HCT116 (cell line): ENCODE measurements around the gene TCF12. TPM values are rescaled to one million over a fixed set of nuclear protein-coding genes. Genes with fewer than 3 reads are reported as not detected.

Source experiments
- ATAC-seq: fragments of 200-7000 bp; cut with Tn5 transposase; 2 replicates; pipeline ENCODE4 v1.9.1; 2020; ENCODE audit warnings: mild to moderate bottlenecking, moderate library complexity
- BruUV-seq: library from RNA; stranded (reverse); fragments of 400-500 nt; replicated peaks from 2 replicates; lab custom pipeline; 2021; lab: Mats Ljungman, UMichigan
- CTCF ChIA-PET: fragments of 300-600 bp; sonication (Branson Sonifier 250); formaldehyde crosslinking; loops from one replicate; lab custom pipeline; 2021; ENCODE audit warnings: antibody characterized with exemption; lab: Charles Lee
- POLR2A ChIA-PET: fragments of 300-600, 350-600 bp; sonication (Branson Sonifier 250); formaldehyde crosslinking; loops from one replicate; lab custom pipeline; 2021; ENCODE audit warnings: antibody characterized with exemption; lab: Charles Lee
- RAD21 ChIA-PET, 2 experiments: fragments of 300-600 bp; sonication (Branson Sonifier 250); formaldehyde crosslinking; loops; one replicate each; lab custom pipeline; 2023; ENCODE audit warnings: low total read pairs in 2 of 2; ENCODE audit not compliant: uncharacterized antibody in 2 of 2, unreplicated experiment in 2 of 2, low non-redundant PET in 1 of 2; lab: Charles Lee
- DNase-seq: peaks from one replicate; pipeline ENCODE4 v3.0.0-alpha.2; 2010; ENCODE audit warnings: low read depth, low spot score
- H2AFZ ChIP-seq: fragments of 200-600 bp; shearing (Covaris generic), sonication (generic); 2 replicates; pipeline ENCODE4 v1.6.1; 2017; ENCODE audit warnings: low read depth, mixed run types, mixed read lengths, antibody characterized with exemption, low read length; ENCODE audit not compliant: poor library complexity, severe bottlenecking
- H3K27ac ChIP-seq: 2 replicates; pipeline ENCODE4 v1.5.1; 2012; ENCODE audit warnings: low read depth, low read length
- H3K27me3 ChIP-seq: fragments of 200-600 bp; sonication (generic); 2 replicates; pipeline ENCODE4 v1.6.1; 2016; ENCODE audit warnings: mixed run types, low read length, mixed read lengths; ENCODE audit not compliant: insufficient read depth
- H3K36me3 ChIP-seq, 2 experiments: fragments of 200-500 bp in 1 of 2; fragments of 200-600 bp in 1 of 2; sonication (Bioruptor generic) in 1 of 2; sonication (generic) in 1 of 2; 2 replicates each; pipeline versions ENCODE4 v1.5.1 to v1.6.1; 2014 to 2016; ENCODE audit warnings: low read length in 2 of 2, inconsistent platforms in 1 of 2, mixed read lengths in 1 of 2, mixed run types in 1 of 2; ENCODE audit not compliant: insufficient read depth in 2 of 2, control insufficient read depth in 1 of 2
- H3K4me1 ChIP-seq, 2 experiments: fragments of 200-600 bp in 1 of 2; sonication (generic) in 1 of 2; 2 replicates each; pipeline versions ENCODE4 v1.5.1 to v1.6.1; 2012 to 2017; ENCODE audit warnings: low read length in 2 of 2, inconsistent platforms in 1 of 2, mild to moderate bottlenecking in 1 of 2, mixed read lengths in 1 of 2, mixed run types in 1 of 2, moderate library complexity in 1 of 2; ENCODE audit not compliant: insufficient read depth in 2 of 2, control insufficient read depth in 1 of 2
- H3K4me2 ChIP-seq: fragments of 200-600 bp; sonication (generic); 2 replicates; pipeline ENCODE4 v1.6.1; 2017; ENCODE audit warnings: mixed run types, low read length, mixed read lengths
- H3K4me3 ChIP-seq, 2 experiments: fragments of 200-600 bp in 1 of 2; sonication (generic) in 1 of 2; replicated peaks in 1 of 2; 2 replicates each; pipeline ENCODE4 v1.5.1; 2011 to 2016; ENCODE audit warnings: low read length in 2 of 2, control low read depth in 1 of 2, low read depth in 1 of 2, mild to moderate bottlenecking in 1 of 2, mixed read lengths in 1 of 2, mixed run types in 1 of 2
- H3K79me2 ChIP-seq: fragments of 200-600 bp; sonication (generic); 2 replicates; pipeline ENCODE4 v1.6.1; 2017; ENCODE audit warnings: mild to moderate bottlenecking, mixed run types, low read length, moderate library complexity, mixed read lengths; ENCODE audit not compliant: insufficient read depth
- H3K9ac ChIP-seq: fragments of 200-600 bp; sonication (generic); 2 replicates; pipeline ENCODE4 v1.6.1; 2016; ENCODE audit warnings: low read length, mixed read lengths
- H3K9me2 ChIP-seq: fragments of 200-600 bp; sonication (generic), shearing (Covaris generic); 2 replicates; pipeline ENCODE4 v1.6.1; 2017; ENCODE audit warnings: mixed run types, mild to moderate bottlenecking, moderate library complexity; ENCODE audit not compliant: insufficient read depth
- H3K9me3 ChIP-seq, 2 experiments: fragments of 200-500 bp in 1 of 2; fragments of 200-600 bp in 1 of 2; sonication (Bioruptor generic) in 1 of 2; sonication (generic) in 1 of 2; 2 replicates each; pipeline ENCODE4 v1.6.1; 2014 to 2017; ENCODE audit warnings: low read length in 2 of 2, mixed read lengths in 2 of 2, inconsistent platforms in 1 of 2, low read depth in 1 of 2, mild to moderate bottlenecking in 1 of 2, mixed run types in 1 of 2, moderate library complexity in 1 of 2; ENCODE audit not compliant: control insufficient read depth in 1 of 2, insufficient read depth in 1 of 2
- H4K20me1 ChIP-seq: fragments of 200-600 bp; sonication (generic), shearing (Covaris generic); 2 replicates; pipeline ENCODE4 v1.6.1; 2017; ENCODE audit warnings: mixed run types, mild to moderate bottlenecking, moderate library complexity; ENCODE audit not compliant: insufficient read depth
- EZH2 ChIP-seq: fragments of 200-600 bp; sonication (generic); IDR thresholded peaks from 2 replicates; pipeline ENCODE4 v1.6.1; 2017; ENCODE audit warnings: antibody characterized with exemption, mixed run types
- JUND ChIP-seq: IDR thresholded peaks from 2 replicates; pipeline ENCODE4 v1.6.1; 2012
- POLR2AphosphoS5 ChIP-seq: IDR thresholded peaks from 2 replicates; pipeline ENCODE4 v1.6.1; 2011; ENCODE audit warnings: mild to moderate bottlenecking, low read depth, low read length, moderate library complexity
- TCF7L2 ChIP-seq: IDR thresholded peaks from 2 replicates; pipeline ENCODE4 v1.7.0; 2011; ENCODE audit warnings: borderline replicate concordance, inconsistent platforms; ENCODE audit not compliant: insufficient read depth, insufficient read length; ENCODE audit errors: extremely low read depth
- YY1 ChIP-seq: IDR thresholded peaks from 2 replicates; pipeline ENCODE4 v1.6.1; 2011; ENCODE audit warnings: low read length, low read depth, moderate library complexity, mild to moderate bottlenecking; ENCODE audit not compliant: insufficient replicate concordance; ENCODE audit errors: extremely low read depth
- ZFX ChIP-seq: fragments of 450-650 bp; IDR thresholded peaks from 2 replicates; pipeline ENCODE4 v1.6.1; 2017
- ZNF274 ChIP-seq: fragments of 200-500 bp; sonication (Bioruptor generic); IDR thresholded peaks from 2 replicates; pipeline ENCODE4 v1.6.1; 2014; ENCODE audit warnings: mild to moderate bottlenecking, low read depth, low read length, inconsistent platforms
- intact Hi-C: fragments of 100-400 bp; cut with micrococcal nuclease; formaldehyde crosslinking; loops from 2 replicates; pipeline ENCODE4 v1.10.0; 2022
- total RNA-seq: library from RNA; stranded (reverse); gene quantifications from one replicate; pipeline ENCODE4 v1.2.1, GENCODE V29; 2021; ENCODE audit not compliant: unreplicated experiment
- TF ChIP-seq, protein P1 (sequence below), 3 experiments: fragments of 200-600 bp in 1 of 3; sonication (generic) in 1 of 3; IDR thresholded peaks in 2 of 3; conservative IDR thresholded peaks in 1 of 3; 2 replicates each; pipeline ENCODE4 v1.5.1; 2012 to 2017; ENCODE audit warnings: low read depth in 2 of 3, low read length in 2 of 3, antibody characterized with exemption in 1 of 3, borderline replicate concordance in 1 of 3, control low read depth in 1 of 3, mild to moderate bottlenecking in 1 of 3, mixed read lengths in 1 of 3, mixed run types in 1 of 3, moderate library complexity in 1 of 3; ENCODE audit not compliant: insufficient read depth in 1 of 3
- TF ChIP-seq, protein P2 (sequence below): IDR thresholded peaks from 2 replicates; pipeline ENCODE4 v1.6.1; 2012; ENCODE audit warnings: low read depth

The TCF12 gene
- total RNA-seq, 1 experiment from 2014 or later = 71.6 TPM

DNA sequence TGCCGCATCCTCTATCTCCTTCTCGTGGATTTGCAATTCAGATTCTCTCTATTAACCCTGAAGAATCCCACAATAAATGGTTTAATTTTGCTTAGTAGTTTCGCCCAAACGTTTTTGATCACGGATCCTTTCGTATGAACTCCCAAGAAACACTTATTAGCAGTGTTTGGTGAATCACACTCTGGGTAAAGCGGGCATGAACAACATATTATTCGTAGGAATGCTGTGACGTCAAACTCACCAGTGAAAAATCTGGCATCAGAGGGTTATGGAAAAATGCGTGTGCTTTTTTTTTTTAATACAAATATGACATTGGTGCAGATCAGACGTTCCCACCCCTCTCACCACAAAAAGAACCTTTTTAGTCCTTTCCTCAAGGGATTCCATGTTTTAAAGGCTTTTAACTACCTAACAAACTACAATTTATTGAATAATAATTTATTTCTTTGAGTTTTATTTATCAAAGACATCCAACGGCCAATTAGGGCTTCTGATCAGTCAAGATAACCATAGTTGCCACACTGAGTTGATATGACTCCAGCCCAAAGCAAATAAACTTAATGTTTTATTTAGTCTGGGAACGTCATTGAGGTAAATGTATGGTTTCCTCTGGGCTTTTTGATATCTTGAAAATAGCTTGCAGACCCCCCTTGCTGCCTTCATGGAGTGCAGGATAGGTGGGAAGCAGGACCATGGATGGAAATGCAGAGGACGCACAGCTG lies 412.3 kb downstream of the TCF12 start:
- Histone ChIP-seq H3K9me3 (no peaks in the 10 kb centered on the region), H3K79me2 (no peaks in the 10 kb centered on the region), H3K4me1 (peaks cover 5 to 17% of the 10 kb centered on the region in 2 experiments; a peak in 3 of 4 replicates), H3K9me2 (no peaks in the 10 kb centered on the region), H3K4me3 (no peak overlapping the region), H3K36me3 (no peaks in the 10 kb centered on the region), H4K20me1 (no peaks in the 10 kb centered on the region), H3K4me2 (no peak overlapping the region), H3K27me3 (no peaks in the 10 kb centered on the region), H2AFZ (no peak overlapping the region), H3K27ac (no peak overlapping the region)
- DNase-seq (no peak), ATAC-seq (no peak)
- no TSS peak for BruUV-seq
- intact Hi-C loops = no loop called here
- TF ChIP-seq TCF7L2 (no peak), EZH2 (no peak), JUND (no peak)
- TF ChIP-seq, protein P1, sequence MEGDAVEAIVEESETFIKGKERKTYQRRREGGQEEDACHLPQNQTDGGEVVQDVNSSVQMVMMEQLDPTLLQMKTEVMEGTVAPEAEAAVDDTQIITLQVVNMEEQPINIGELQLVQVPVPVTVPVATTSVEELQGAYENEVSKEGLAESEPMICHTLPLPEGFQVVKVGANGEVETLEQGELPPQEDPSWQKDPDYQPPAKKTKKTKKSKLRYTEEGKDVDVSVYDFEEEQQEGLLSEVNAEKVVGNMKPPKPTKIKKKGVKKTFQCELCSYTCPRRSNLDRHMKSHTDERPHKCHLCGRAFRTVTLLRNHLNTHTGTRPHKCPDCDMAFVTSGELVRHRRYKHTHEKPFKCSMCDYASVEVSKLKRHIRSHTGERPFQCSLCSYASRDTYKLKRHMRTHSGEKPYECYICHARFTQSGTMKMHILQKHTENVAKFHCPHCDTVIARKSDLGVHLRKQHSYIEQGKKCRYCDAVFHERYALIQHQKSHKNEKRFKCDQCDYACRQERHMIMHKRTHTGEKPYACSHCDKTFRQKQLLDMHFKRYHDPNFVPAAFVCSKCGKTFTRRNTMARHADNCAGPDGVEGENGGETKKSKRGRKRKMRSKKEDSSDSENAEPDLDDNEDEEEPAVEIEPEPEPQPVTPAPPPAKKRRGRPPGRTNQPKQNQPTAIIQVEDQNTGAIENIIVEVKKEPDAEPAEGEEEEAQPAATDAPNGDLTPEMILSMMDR (IDR thresholded peaks at IDR 0.05 in 2 of 3, conservative IDR thresholded peaks at IDR 0.05 in 1 of 3; ENCODE audit: borderline replicate concordance in 1 of 3, insufficient read depth in 1 of 3, low read depth in 2 of 3, low read length in 2 of 3) = no peak
- TF ChIP-seq, all 23 proteins: peak for 0
- ChIA-PET CTCF (no interaction called here), POLR2A (no interaction called here), RAD21 (no interaction called here)
- H3K9ac ChIP-seq = no peak overlapping the region

GRCh38 chr15:57332326-57332725 lies 413.9 kb downstream of the TCF12 start:
- BruUV-seq = no TSS peak
- ChIA-PET POLR2A (no interaction called here), CTCF (interaction anchor here (0.8 kb wide), 1 partner anchor 228 kb away, joined by 3 read pairs; no protein-coding TSS in a partner anchor), RAD21 (interaction anchor here in 1 of 2 experiments (0.6 kb wide), 1 partner anchor 392 kb away, joined by 3 read pairs; no protein-coding TSS in a partner anchor)
- no peaks in the 10 kb centered on the region for H4K20me1 ChIP-seq
- H2AFZ ChIP-seq = no peak overlapping the region
- intact Hi-C loops = no loop called here
- no peak overlapping the region for H3K4me2 ChIP-seq
- H3K9ac ChIP-seq = no peak overlapping the region
- H3K9me2 ChIP-seq = no peaks in the 10 kb centered on the region
- no peaks in the 10 kb centered on the region for H3K36me3 ChIP-seq
- ATAC-seq (no peak), DNase-seq (no peak)
- no peak overlapping the region for H3K27ac ChIP-seq
- no peaks in the 10 kb centered on the region for H3K27me3 ChIP-seq
- H3K79me2 ChIP-seq = no peaks in the 10 kb centered on the region
- no peaks in the 10 kb centered on the region for H3K9me3 ChIP-seq
- H3K4me1 ChIP-seq = peaks cover 5 to 17% of the 10 kb centered on the region in 2 experiments; a peak in 3 of 4 replicates
- no peak overlapping the region for H3K4me3 ChIP-seq
- TF ChIP-seq, protein P2, sequence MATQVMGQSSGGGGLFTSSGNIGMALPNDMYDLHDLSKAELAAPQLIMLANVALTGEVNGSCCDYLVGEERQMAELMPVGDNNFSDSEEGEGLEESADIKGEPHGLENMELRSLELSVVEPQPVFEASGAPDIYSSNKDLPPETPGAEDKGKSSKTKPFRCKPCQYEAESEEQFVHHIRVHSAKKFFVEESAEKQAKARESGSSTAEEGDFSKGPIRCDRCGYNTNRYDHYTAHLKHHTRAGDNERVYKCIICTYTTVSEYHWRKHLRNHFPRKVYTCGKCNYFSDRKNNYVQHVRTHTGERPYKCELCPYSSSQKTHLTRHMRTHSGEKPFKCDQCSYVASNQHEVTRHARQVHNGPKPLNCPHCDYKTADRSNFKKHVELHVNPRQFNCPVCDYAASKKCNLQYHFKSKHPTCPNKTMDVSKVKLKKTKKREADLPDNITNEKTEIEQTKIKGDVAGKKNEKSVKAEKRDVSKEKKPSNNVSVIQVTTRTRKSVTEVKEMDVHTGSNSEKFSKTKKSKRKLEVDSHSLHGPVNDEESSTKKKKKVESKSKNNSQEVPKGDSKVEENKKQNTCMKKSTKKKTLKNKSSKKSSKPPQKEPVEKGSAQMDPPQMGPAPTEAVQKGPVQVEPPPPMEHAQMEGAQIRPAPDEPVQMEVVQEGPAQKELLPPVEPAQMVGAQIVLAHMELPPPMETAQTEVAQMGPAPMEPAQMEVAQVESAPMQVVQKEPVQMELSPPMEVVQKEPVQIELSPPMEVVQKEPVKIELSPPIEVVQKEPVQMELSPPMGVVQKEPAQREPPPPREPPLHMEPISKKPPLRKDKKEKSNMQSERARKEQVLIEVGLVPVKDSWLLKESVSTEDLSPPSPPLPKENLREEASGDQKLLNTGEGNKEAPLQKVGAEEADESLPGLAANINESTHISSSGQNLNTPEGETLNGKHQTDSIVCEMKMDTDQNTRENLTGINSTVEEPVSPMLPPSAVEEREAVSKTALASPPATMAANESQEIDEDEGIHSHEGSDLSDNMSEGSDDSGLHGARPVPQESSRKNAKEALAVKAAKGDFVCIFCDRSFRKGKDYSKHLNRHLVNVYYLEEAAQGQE = no peak
- TF ChIP-seq ZNF274 (no peak), YY1 (no peak), ZFX (no peak), POLR2AphosphoS5 (no peak)
- TF ChIP-seq, protein P1 (IDR thresholded peaks at IDR 0.05 in 2 of 3, conservative IDR thresholded peaks at IDR 0.05 in 1 of 3; ENCODE audit: borderline replicate concordance in 1 of 3, insufficient read depth in 1 of 3, low read depth in 2 of 3, low read length in 2 of 3) = no peak
